ENCODE results near the gene MSANTD1. TPM values are rescaled to one million over a fixed set of nuclear protein-coding genes. Genes with fewer than 3 reads are reported as not detected.

MSANTD1 gene
- total RNA-seq, 2 donors from 2014 or later, result not detected

- Histone ChIP-seq H3K4me1 (no peaks in the 10 kb centered on the region), H3K36me3 (peaks cover 13% of the 10 kb centered on the region), H3K27me3 (no peaks in the 10 kb centered on the region), H3K27ac (no peak overlapping the region), H3K4me3 (no peak overlapping the region), H3K9me3 (no peaks in the 10 kb centered on the region)
- DNase-seq (ENCODE audit: low spot score), result no peak
- TF ChIP-seq CTCF (IDR thresholded peaks at IDR 0.05), result no peak
Observed at GRCh38 chr4:3244002-3244401, 5.0 kb upstream of the MSANTD1 start.

GRCh38 chr4:3244747-3245146 is 4.2 kb upstream of the MSANTD1 start:
- Histone ChIP-seq H3K27ac (no peak overlapping the region), H3K36me3 (peaks cover 8% of the 10 kb centered on the region), H3K27me3 (no peaks in the 10 kb centered on the region), H3K4me3 (no peak overlapping the region), H3K4me1 (no peaks in the 10 kb centered on the region), H3K9me3 (no peaks in the 10 kb centered on the region)
- DNase-seq (ENCODE audit: low spot score), result no peak
- no peak for TF ChIP-seq CTCF (IDR thresholded peaks at IDR 0.05)

- Histone ChIP-seq H3K4me3 (no peak overlapping the region), H3K4me1 (no peaks in the 10 kb centered on the region), H3K9me3 (no peaks in the 10 kb centered on the region), H3K27ac (no peak overlapping the region), H3K27me3 (no peaks in the 10 kb centered on the region), H3K36me3 (no peaks in the 10 kb centered on the region)
- no peak for TF ChIP-seq CTCF (IDR thresholded peaks at IDR 0.05)
- no peak for DNase-seq (ENCODE audit: low spot score)
Observed at GRCh38 chr4:3245676-3246075, 3.3 kb upstream of the MSANTD1 start.

GRCh38 chr4:3246458-3247398 is 2.2 kb upstream of the MSANTD1 start:
- no peak for DNase-seq (ENCODE audit: low spot score)
- H3K4me3 ChIP-seq, result no peak overlapping the region
- no peaks in the 10 kb centered on the region for H3K4me1 ChIP-seq
- H3K27me3 ChIP-seq, result no peaks in the 10 kb centered on the region
- H3K27ac ChIP-seq, result no peak overlapping the region
- H3K36me3 ChIP-seq, result no peaks in the 10 kb centered on the region
- no peak for TF ChIP-seq CTCF (IDR thresholded peaks at IDR 0.05)
- no peaks in the 10 kb centered on the region for H3K9me3 ChIP-seq

DNA sequence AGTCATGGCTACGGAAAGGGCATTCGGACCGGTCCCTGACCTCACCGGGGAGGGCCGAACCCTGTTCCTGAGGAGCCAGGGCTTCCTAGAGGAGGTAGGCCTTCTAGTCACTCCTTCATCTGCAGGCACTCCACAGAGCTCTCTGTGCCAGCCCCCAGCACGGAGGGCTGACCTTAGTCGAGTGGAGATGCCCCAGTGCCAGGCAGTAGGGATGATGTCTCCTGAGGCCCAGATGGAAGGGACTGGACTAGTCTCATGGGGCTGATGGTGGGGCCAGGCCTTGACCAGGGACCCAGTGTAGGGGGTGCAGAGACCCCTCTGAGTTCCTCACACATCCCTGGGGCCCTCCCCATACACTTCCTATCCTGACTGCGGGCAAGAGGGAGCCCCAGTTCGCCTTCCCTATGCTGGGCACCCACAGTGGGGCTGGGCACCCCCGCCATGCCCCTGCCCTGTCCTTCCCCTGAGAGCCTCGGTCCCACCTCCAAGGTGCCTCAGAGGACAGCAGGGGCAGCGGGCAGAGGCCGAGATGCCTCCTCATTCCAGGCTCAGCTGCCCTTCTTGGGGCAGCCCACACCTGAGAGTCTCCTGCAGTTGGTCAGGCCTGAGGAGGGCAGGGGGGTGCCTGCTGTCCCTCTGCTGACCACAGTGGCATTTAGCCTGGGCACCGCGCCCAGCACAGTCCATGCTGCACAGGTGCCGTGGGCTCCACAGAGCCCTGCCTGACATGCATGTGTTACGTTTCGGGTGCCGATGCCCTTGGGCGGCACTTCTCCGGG is 1.4 kb upstream of the MSANTD1 start:
- H3K27ac ChIP-seq, result no peak overlapping the region
- no peak for DNase-seq (ENCODE audit: low spot score)
- H3K9me3 ChIP-seq, result no peaks in the 10 kb centered on the region
- H3K4me3 ChIP-seq, result no peak overlapping the region
- TF ChIP-seq CTCF (IDR thresholded peaks at IDR 0.05), result no peak
- no peaks in the 10 kb centered on the region for H3K36me3 ChIP-seq
- no peaks in the 10 kb centered on the region for H3K4me1 ChIP-seq
- H3K27me3 ChIP-seq, result no peaks in the 10 kb centered on the region

Data from right atrium auricular region (tissue), 2 donors.